Caco-2 (cell line): ENCODE data around the gene SEZ6. TPM values are rescaled to one million over a fixed set of nuclear protein-coding genes. Genes with fewer than 3 reads are reported as not detected.

ENCODE experiments used
- BruUV-seq: library from RNA; stranded (reverse); fragments of 400-500 nt; replicated peaks from 2 replicates; lab custom pipeline; 2021; lab: Mats Ljungman, UMichigan
- CTCF ChIA-PET: fragments of 300-600 bp; sonication (Branson Sonifier 250); formaldehyde crosslinking; loops from one replicate; lab custom pipeline; 2022; ENCODE audit warnings: antibody characterized with exemption; lab: Charles Lee
- POLR2A ChIA-PET: fragments of 300-600 bp; sonication (Branson Sonifier 250); formaldehyde crosslinking; loops from one replicate; lab custom pipeline; 2022; ENCODE audit warnings: antibody characterized with exemption; lab: Charles Lee
- DNase-seq, 2 experiments: peaks; one replicate each; pipeline versions ENCODE4 v3.0.0 to v3.0.0-alpha.2; 2020 to 2022
- H3K27me3 ChIP-seq: replicated peaks from 2 replicates; pipeline ENCODE4 v1.6.0; 2011; ENCODE audit warnings: low read length; ENCODE audit not compliant: control insufficient read depth, insufficient read depth
- H3K36me3 ChIP-seq: 2 replicates; pipeline ENCODE4 v1.5.1; 2011; ENCODE audit warnings: low read length; ENCODE audit not compliant: control insufficient read depth, insufficient read depth
- H3K4me1 ChIP-seq: fragments of 250-450 bp; sonication (Bioruptor Pico); 2 replicates; pipeline ENCODE4 v1.5.1; 2020; ENCODE audit warnings: mild to moderate bottlenecking
- H3K4me3 ChIP-seq: 2 replicates; pipeline ENCODE4 v1.5.1; 2011; ENCODE audit warnings: low read depth, mild to moderate bottlenecking, control low read depth, low read length
- H3K9me3 ChIP-seq: fragments of 250-450 bp; sonication (Bioruptor Pico); 2 replicates; pipeline ENCODE4 v1.5.1; 2020; ENCODE audit warnings: mild to moderate bottlenecking, moderate library complexity
- H3K27ac Mint-ChIP-seq: one replicate; pipeline ENCODE4 v1.8.0; 2022; ENCODE audit warnings: mixed read lengths; ENCODE audit not compliant: unreplicated experiment
- H3K27me3 Mint-ChIP-seq: one replicate; pipeline ENCODE4 v1.8.0; 2022; ENCODE audit warnings: mixed read lengths; ENCODE audit not compliant: insufficient read depth, unreplicated experiment
- H3K36me3 Mint-ChIP-seq: one replicate; pipeline ENCODE4 v1.8.0; 2022; ENCODE audit warnings: mild to moderate bottlenecking, mixed read lengths; ENCODE audit not compliant: insufficient read depth, unreplicated experiment
- H3K4me1 Mint-ChIP-seq: one replicate; pipeline ENCODE4 v1.8.0; 2022; ENCODE audit warnings: low read depth, mixed read lengths; ENCODE audit not compliant: unreplicated experiment
- H3K4me3 Mint-ChIP-seq: one replicate; pipeline ENCODE4 v1.8.0; 2022; ENCODE audit warnings: mild to moderate bottlenecking, moderate library complexity, mixed read lengths; ENCODE audit not compliant: unreplicated experiment
- H3K9me3 Mint-ChIP-seq: one replicate; pipeline ENCODE4 v1.8.0; 2022; ENCODE audit warnings: mixed read lengths; ENCODE audit not compliant: unreplicated experiment
- intact Hi-C: fragments of 100-400 bp; cut with micrococcal nuclease; formaldehyde crosslinking; loops from one replicate; pipeline ENCODE4 v1.10.0; 2022; ENCODE audit not compliant: unreplicated experiment
- total RNA-seq: library from RNA; stranded (reverse); gene quantifications from 2 replicates; pipeline ENCODE4 v1.2.3, GENCODE V29; 2022
- TF ChIP-seq, protein P1 (sequence below), 2 experiments: fragments of 200-600 bp in 1 of 2; IDR thresholded peaks; 1 replicate in 1 of 2; 2 replicates in 1 of 2; pipeline versions ENCODE4 v1.5.1 to v1.8.0; 2011 to 2022; ENCODE audit warnings: antibody characterized with exemption in 1 of 2, control low read depth in 1 of 2, inconsistent platforms in 1 of 2, low read depth in 1 of 2, low read length in 1 of 2, mild to moderate bottlenecking in 1 of 2, moderate library complexity in 1 of 2; ENCODE audit not compliant: insufficient read depth in 1 of 2, severe bottlenecking in 1 of 2, unreplicated experiment in 1 of 2

Gene SEZ6
- total RNA-seq, 1 experiment from 2014 or later = not detected

DNA sequence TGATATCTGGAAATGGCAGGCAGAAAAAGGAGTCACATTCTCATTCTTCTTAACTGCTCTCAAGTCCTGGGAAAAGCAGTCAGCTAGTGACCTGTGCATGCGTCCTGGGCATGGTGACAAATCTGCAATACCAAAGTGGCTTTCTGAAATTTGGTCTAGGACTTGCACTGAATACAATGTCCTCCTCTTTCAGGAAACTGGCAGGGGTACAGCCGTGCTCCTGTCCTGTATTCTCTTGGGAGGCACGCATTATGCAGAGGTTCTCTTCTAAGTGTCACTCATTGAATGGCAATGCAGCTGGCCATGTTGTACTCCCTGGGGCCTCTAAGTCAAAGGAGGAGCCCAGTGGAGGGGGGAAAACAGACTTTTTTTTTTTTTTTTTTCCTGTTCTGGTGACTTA, 65.2 kb downstream of the SEZ6 start:
- intact Hi-C loops = no loop called here
- Histone ChIP-seq H3K36me3 (peaks cover 2% of the 10 kb centered on the region; the same call in 1 of the 2 replicates), H3K27me3 (no peaks in the 10 kb centered on the region), H3K4me3 (no peak overlapping the region), H3K4me1 (peaks cover 12% of the 10 kb centered on the region), H3K9me3 (no peaks in the 10 kb centered on the region)
- peaks cover 21% of the 10 kb centered on the region for H3K36me3 Mint-ChIP-seq
- no peak overlapping the region for H3K4me3 Mint-ChIP-seq
- ChIA-PET POLR2A (no interaction called here), CTCF (no interaction called here)
- TF ChIP-seq, protein P1, sequence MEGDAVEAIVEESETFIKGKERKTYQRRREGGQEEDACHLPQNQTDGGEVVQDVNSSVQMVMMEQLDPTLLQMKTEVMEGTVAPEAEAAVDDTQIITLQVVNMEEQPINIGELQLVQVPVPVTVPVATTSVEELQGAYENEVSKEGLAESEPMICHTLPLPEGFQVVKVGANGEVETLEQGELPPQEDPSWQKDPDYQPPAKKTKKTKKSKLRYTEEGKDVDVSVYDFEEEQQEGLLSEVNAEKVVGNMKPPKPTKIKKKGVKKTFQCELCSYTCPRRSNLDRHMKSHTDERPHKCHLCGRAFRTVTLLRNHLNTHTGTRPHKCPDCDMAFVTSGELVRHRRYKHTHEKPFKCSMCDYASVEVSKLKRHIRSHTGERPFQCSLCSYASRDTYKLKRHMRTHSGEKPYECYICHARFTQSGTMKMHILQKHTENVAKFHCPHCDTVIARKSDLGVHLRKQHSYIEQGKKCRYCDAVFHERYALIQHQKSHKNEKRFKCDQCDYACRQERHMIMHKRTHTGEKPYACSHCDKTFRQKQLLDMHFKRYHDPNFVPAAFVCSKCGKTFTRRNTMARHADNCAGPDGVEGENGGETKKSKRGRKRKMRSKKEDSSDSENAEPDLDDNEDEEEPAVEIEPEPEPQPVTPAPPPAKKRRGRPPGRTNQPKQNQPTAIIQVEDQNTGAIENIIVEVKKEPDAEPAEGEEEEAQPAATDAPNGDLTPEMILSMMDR (IDR thresholded peaks at IDR 0.05; ENCODE audit: insufficient read depth in 1 of 2, low read depth in 1 of 2, low read length in 1 of 2, severe bottlenecking in 1 of 2, unreplicated experiment in 1 of 2) = no peak
- H3K9me3 Mint-ChIP-seq = no peaks in the 10 kb centered on the region
- no TSS peak for BruUV-seq
- DNase-seq = no peak
- H3K4me1 Mint-ChIP-seq = peaks cover 21% of the 10 kb centered on the region
- no peaks in the 10 kb centered on the region for H3K27me3 Mint-ChIP-seq
- no peak overlapping the region for H3K27ac Mint-ChIP-seq

DNA sequence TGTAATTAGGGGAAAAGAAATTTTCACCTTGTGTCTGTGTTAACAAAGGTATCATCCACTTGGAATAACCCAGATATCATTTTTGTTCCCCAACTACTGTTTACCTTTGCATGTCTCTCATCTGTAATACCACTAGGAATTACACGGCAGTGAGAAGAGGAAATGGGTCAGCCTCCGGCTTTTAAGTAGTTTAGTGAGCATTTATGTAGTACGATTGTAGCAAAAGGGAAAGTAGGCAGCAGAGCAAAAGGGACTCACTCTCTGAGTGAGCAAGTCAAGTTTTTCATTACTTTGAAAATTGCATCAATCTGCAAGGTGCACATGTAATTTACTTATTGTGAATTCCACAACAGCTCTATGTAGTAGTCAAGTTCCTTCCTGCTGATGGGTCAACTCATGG, 65.7 kb downstream of the SEZ6 start:
- ChIA-PET CTCF (no interaction called here), POLR2A (no interaction called here)
- no peaks in the 10 kb centered on the region for H3K27me3 Mint-ChIP-seq
- Histone ChIP-seq H3K4me3 (no peak overlapping the region), H3K9me3 (no peaks in the 10 kb centered on the region), H3K36me3 (peaks cover 2% of the 10 kb centered on the region; the same call in 1 of the 2 replicates), H3K27me3 (no peaks in the 10 kb centered on the region), H3K4me1 (peaks cover 15% of the 10 kb centered on the region)
- DNase-seq = no peak
- H3K27ac Mint-ChIP-seq = no peak overlapping the region
- BruUV-seq = no TSS peak
- TF ChIP-seq, protein P1 (IDR thresholded peaks at IDR 0.05; ENCODE audit: insufficient read depth in 1 of 2, low read depth in 1 of 2, low read length in 1 of 2, severe bottlenecking in 1 of 2, unreplicated experiment in 1 of 2) = no peak
- H3K36me3 Mint-ChIP-seq = peaks cover 17% of the 10 kb centered on the region
- H3K4me3 Mint-ChIP-seq = no peak overlapping the region
- H3K4me1 Mint-ChIP-seq = peaks cover 21% of the 10 kb centered on the region
- intact Hi-C loops = no loop called here
- no peaks in the 10 kb centered on the region for H3K9me3 Mint-ChIP-seq

DNA sequence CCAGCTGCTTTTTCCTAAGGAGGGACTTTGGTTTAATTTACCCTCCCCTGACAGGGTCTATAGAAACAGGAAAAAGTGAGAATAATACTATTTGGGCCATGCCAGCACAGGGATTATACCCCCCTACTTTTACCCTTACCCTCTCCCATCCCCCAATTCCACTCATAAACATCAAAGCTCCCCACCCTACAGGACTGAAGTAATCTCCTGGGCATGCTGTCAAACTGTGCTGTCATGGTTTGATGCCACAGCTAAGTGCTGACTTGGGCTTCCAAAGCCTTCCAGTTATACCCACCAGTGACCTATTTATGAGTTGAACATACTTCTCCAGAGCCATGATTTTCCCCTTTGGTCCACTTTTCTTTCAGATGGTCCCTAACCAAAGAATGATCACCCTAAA, 67.3 kb downstream of the SEZ6 start:
- Histone ChIP-seq H3K9me3 (no peaks in the 10 kb centered on the region), H3K27me3 (no peaks in the 10 kb centered on the region), H3K4me1 (peaks cover 15% of the 10 kb centered on the region), H3K4me3 (no peak overlapping the region), H3K36me3 (peaks cover 2% of the 10 kb centered on the region; the same call in 1 of the 2 replicates)
- Mint-ChIP-seq H3K27me3 (no peaks in the 10 kb centered on the region), H3K4me3 (no peak overlapping the region), H3K9me3 (no peaks in the 10 kb centered on the region), H3K27ac (no peak overlapping the region), H3K36me3 (peaks cover 14% of the 10 kb centered on the region), H3K4me1 (peaks cover 21% of the 10 kb centered on the region)
- TF ChIP-seq, protein P1 (IDR thresholded peaks at IDR 0.05; ENCODE audit: insufficient read depth in 1 of 2, low read depth in 1 of 2, low read length in 1 of 2, severe bottlenecking in 1 of 2, unreplicated experiment in 1 of 2) = no peak
- intact Hi-C loops = no loop called here
- BruUV-seq = no TSS peak
- ChIA-PET POLR2A (no interaction called here), CTCF (interaction anchor here (1.4 kb wide), 1 partner anchor 13 kb away, joined by 3 read pairs; the partner anchor contains the start of gene PHF12)
- DNase-seq = no peak
